K562 (cell line): ENCODE data around the gene MCM9. TPM values are rescaled to one million over a fixed set of nuclear protein-coding genes. Genes with fewer than 3 reads are reported as not detected.

Source experiments
- ATAC-seq: fragments of 200-7000 bp; cut with Tn5 transposase; 3 replicates; pipeline ENCODE4 v1.9.1; 2020; ENCODE audit warnings: moderate library complexity
- BruUV-seq: library from RNA; stranded (reverse); fragments of 400-500 nt; replicated peaks from 2 replicates; lab custom pipeline; 2021; lab: Mats Ljungman, UMichigan
- CTCF ChIA-PET: fragments of 300-600 bp; formaldehyde crosslinking; extraction: SDS; loops from one replicate; lab custom pipeline; 2021; ENCODE audit warnings: low intra/inter-chr PET ratio; lab: Yijun Ruan, JAX
- POLR2A ChIA-PET: fragments of 300-600, 350-650 bp; sonication (Branson Sonifier 250); formaldehyde crosslinking; extraction: SDS; loops from one replicate; lab custom pipeline; 2021; ENCODE audit warnings: antibody characterized with exemption, inconsistent platforms; lab: Yijun Ruan, JAX
- DNase-seq, 4 experiments: peaks; one replicate each; pipeline versions ENCODE4 v3.0.0 to v3.0.0-alpha.2; 2011 to 2018; ENCODE audit warnings: low spot score in 3 of 4, mixed read lengths in 3 of 4; ENCODE audit errors: extremely low read depth in 1 of 4
- FAIRE-seq: peaks from 2 replicates; lab custom pipeline; 2011; peaks lifted over from hg19 to GRCh38; lab: Jason Lieb, UNC
- H2AFZ ChIP-seq: 2 replicates; pipeline ENCODE4 v1.6.0; 2011; ENCODE audit warnings: low read depth, low read length, control low read depth, inconsistent platforms
- H3K27ac ChIP-seq: fragments of 200-600 bp; 3 replicates; pipeline ENCODE4 v1.8.0; 2011; ENCODE audit warnings: low read depth, mild to moderate bottlenecking, control low read depth, inconsistent platforms, low read length, moderate library complexity, mixed read lengths; ENCODE audit errors: extremely low read depth
- H3K27me3 ChIP-seq, 2 experiments: fragments of 300-600 bp in 1 of 2; 2 replicates in 1 of 2; 3 replicates in 1 of 2; pipeline versions ENCODE4 v1.6.0 to v1.8.0; 2011; ENCODE audit warnings: inconsistent platforms in 2 of 2, low read length in 2 of 2, mild to moderate bottlenecking in 1 of 2, mixed read lengths in 1 of 2, moderate library complexity in 1 of 2; ENCODE audit not compliant: control insufficient read depth in 2 of 2, insufficient read depth in 2 of 2
- H3K36me3 ChIP-seq: fragments of 300-600 bp; 3 replicates; pipeline ENCODE4 v1.8.0; 2011; ENCODE audit warnings: mild to moderate bottlenecking, low read length, inconsistent platforms; ENCODE audit not compliant: control insufficient read depth, insufficient read depth
- H3K4me1 ChIP-seq, 2 experiments: fragments of 200-600 bp in 1 of 2; replicated peaks in 1 of 2; 2 replicates in 1 of 2; 3 replicates in 1 of 2; pipeline versions ENCODE4 v1.5.1 to v1.8.0; 2011; ENCODE audit warnings: inconsistent platforms in 2 of 2, low read length in 2 of 2, mild to moderate bottlenecking in 1 of 2, mixed read lengths in 1 of 2, moderate library complexity in 1 of 2; ENCODE audit not compliant: control insufficient read depth in 2 of 2, insufficient read depth in 2 of 2
- H3K4me2 ChIP-seq: 2 replicates; pipeline ENCODE4 v1.6.1; 2011; ENCODE audit warnings: low read length, control low read depth, inconsistent platforms, mixed read lengths; ENCODE audit not compliant: insufficient read depth
- H3K4me3 ChIP-seq: fragments of 200-600 bp; sonication (generic), shearing (Covaris generic); 2 replicates; pipeline ENCODE4 v1.5.1; 2016; ENCODE audit warnings: control low read depth, inconsistent platforms
- H3K79me2 ChIP-seq: fragments of 200-600 bp; 3 replicates; pipeline ENCODE4 v1.8.0; 2011; ENCODE audit warnings: low read length, inconsistent platforms; ENCODE audit not compliant: control insufficient read depth, insufficient read depth
- H3K9ac ChIP-seq, 2 experiments: 2 replicates each; pipeline versions ENCODE4 v1.6.0 to v1.6.1; 2011; ENCODE audit warnings: low read depth in 2 of 2, low read length in 2 of 2, control low read depth in 1 of 2, inconsistent platforms in 1 of 2, mild to moderate bottlenecking in 1 of 2, mixed read lengths in 1 of 2; ENCODE audit not compliant: insufficient read depth in 1 of 2
- H3K9me1 ChIP-seq: one replicate; pipeline ENCODE4 v1.6.0; 2011; ENCODE audit warnings: inconsistent platforms, mild to moderate bottlenecking, low read length, moderate library complexity; ENCODE audit not compliant: control insufficient read depth, insufficient read depth
- H3K9me3 ChIP-seq: replicated peaks from 2 replicates; pipeline ENCODE4 v1.5.1; 2011; ENCODE audit warnings: low read depth, low read length, inconsistent platforms; ENCODE audit not compliant: control insufficient read depth, insufficient read depth
- H4K20me1 ChIP-seq: replicated peaks from 2 replicates; pipeline ENCODE4 v1.6.1; 2011; ENCODE audit warnings: low read length, inconsistent platforms, mixed read lengths; ENCODE audit not compliant: control insufficient read depth, insufficient read depth
- BCLAF1 ChIP-seq, 2 experiments: fragments of 450-650 bp in 1 of 2; IDR thresholded peaks; 2 replicates each; pipeline ENCODE4 v1.6.1; 2011 to 2017; ENCODE audit warnings: low read depth in 2 of 2, antibody characterized with exemption in 1 of 2, borderline replicate concordance in 1 of 2, low read length in 1 of 2, mild to moderate bottlenecking in 1 of 2, mixed read lengths in 1 of 2; ENCODE audit not compliant: control insufficient read depth in 1 of 2
- CHD2 ChIP-seq: IDR thresholded peaks from 2 replicates; pipeline ENCODE4 v1.6.1; 2011; ENCODE audit warnings: low read depth, low read length
- MYNN ChIP-seq, 2 experiments: sonication (generic); formaldehyde crosslinking in 1 of 2; IDR thresholded peaks; 2 replicates each; pipeline versions ENCODE4 v1.5.0 to v1.6.1; 2016 to 2020; ENCODE audit warnings: antibody characterized with exemption in 1 of 2, missing genetic modification reagents in 1 of 2
- NELFE ChIP-seq: IDR thresholded peaks from 2 replicates; pipeline ENCODE4 v1.6.1; 2011; ENCODE audit warnings: mild to moderate bottlenecking; ENCODE audit not compliant: insufficient read depth, insufficient read length
- PYGO2 ChIP-seq: fragments of 450-650 bp; IDR thresholded peaks from 2 replicates; pipeline ENCODE4 v1.6.1; 2016; ENCODE audit warnings: mild to moderate bottlenecking, missing genetic modification characterization, moderate library complexity, missing compliant biosample characterization
- RB1 ChIP-seq: fragments of 450-650 bp; IDR thresholded peaks from 2 replicates; pipeline ENCODE4 v1.6.1; 2017; ENCODE audit warnings: low read depth, mild to moderate bottlenecking
- SLC30A9 ChIP-seq: fragments of 250-450 bp; sonication (Bioruptor Pico); IDR thresholded peaks from 2 replicates; pipeline ENCODE4 v1.8.0; 2022; ENCODE audit warnings: mild to moderate bottlenecking, moderate library complexity
- TCF3 ChIP-seq: sonication (generic); formaldehyde crosslinking; IDR thresholded peaks from 2 replicates; pipeline ENCODE4 v1.4.0; 2020; ENCODE audit warnings: mild to moderate bottlenecking, missing genetic modification reagents
- ZFP91 ChIP-seq: sonication (generic); formaldehyde crosslinking; IDR thresholded peaks from 2 replicates; pipeline ENCODE4 v1.8.0; 2022; ENCODE audit warnings: mild to moderate bottlenecking, missing genetic modification reagents
- WGBS: fragments of 100-300 bp; shearing (Covaris generic); methylation state at CpG from one replicate; pipeline ENCODE4 v1.1.6; 2016; ENCODE audit warnings: low coverage, mixed read lengths; ENCODE audit not compliant: insufficient coverage; ENCODE audit errors: missing lambda C conversion rate; 5-methylcytosine and 5-hydroxymethylcytosine counted together
- in situ Hi-C: fragments of 300-500 bp; cut with MboI; formaldehyde crosslinking; loops from 4 replicates; pipeline ENCODE4 v1.15.0; 2018; ENCODE audit warnings: inconsistent platforms, mixed read lengths
- intact Hi-C: fragments of 100-400 bp; cut with micrococcal nuclease; formaldehyde crosslinking; loops from 2 replicates; pipeline ENCODE4 v1.14.2; 2022
- polyA plus RNA-seq, 8 experiments: library from polyadenylated mRNA; depleted of rRNA in 4 of 8; stranded (reverse) in 5 of 8; unstranded in 3 of 8; fragments of >200 nt; fragmentation: Nextera tagmentation in 2 of 8; fragmentation: Illumina TruSeq in 1 of 8; extraction: Ambion mirVana in 2 of 8; extraction: Trizol in 1 of 8; gene quantifications; 2 replicates each; pipeline versions ENCODE4 v1.2.1 to v1.2.3, GENCODE V29; 2011 to 2014; ENCODE audit warnings: inconsistent platforms in 1 of 8, missing spikeins in 1 of 8
- total RNA-seq, 7 experiments: library from RNA; depleted of rRNA in 6 of 7; stranded (reverse); fragments of >200 nt in 6 of 7; fragmentation: Illumina TruSeq in 2 of 7; extraction: Trizol in 2 of 7; gene quantifications; 2 replicates each; pipeline versions ENCODE4 v1.2.1 to v1.2.3, GENCODE V29; 2011 to 2021; ENCODE audit warnings: low replicate concordance in 1 of 7

Gene MCM9
- total and polyA plus RNA-seq, 9 of the 15 experiments (the other 6 are each of a cell fraction or from before 2014, with no cell fraction given), result 4.8 to 16.7 (median 11.6) TPM

DNA sequence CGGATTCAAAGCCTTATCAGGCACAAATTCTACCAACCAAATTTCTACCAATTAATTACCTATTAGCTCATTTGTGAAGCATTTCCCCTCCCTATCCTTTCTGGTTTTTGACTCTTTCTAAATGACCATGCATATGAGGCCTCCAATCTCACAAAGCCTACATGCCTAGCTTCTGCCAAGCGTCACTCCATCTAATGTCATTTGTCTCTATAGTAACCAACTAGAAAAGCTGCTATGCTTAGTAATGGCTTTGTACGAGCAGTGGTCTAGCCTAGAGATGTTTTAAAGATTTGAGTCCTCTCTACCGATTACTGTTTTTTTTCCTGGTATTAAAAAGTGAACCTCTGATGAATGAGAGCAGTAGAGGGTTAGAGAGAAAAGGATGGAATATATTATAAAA, 45.8 kb downstream of the MCM9 start:
- intact Hi-C loops, result no loop called here
- Histone ChIP-seq H3K9me1 (no peaks in the 10 kb centered on the region), H3K27me3 (no peaks in the 10 kb centered on the region), H3K27ac (no peak overlapping the region), H3K36me3 (0 out of 3 replicates have a peak, but pooled peaks cover 3% of the 10 kb centered on the region), H2AFZ (no peak overlapping the region), H3K9me3 (no peaks in the 10 kb centered on the region), H3K4me1 (peaks cover 2 to 20% of the 10 kb centered on the region in 2 experiments; a peak in 4 of 5 replicates), H3K4me3 (no peak overlapping the region), H3K79me2 (peaks cover 38% of the 10 kb centered on the region), H3K9ac (no peak overlapping the region), H3K4me2 (no peak overlapping the region), H4K20me1 (no peaks in the 10 kb centered on the region)
- ChIA-PET POLR2A (interaction anchor here (0.8 to 1.1 kb wide), 2 partner anchors 24 to 1357 kb away, joined by 3 read pairs; no protein-coding TSS in a partner anchor), CTCF (no interaction called here)
- no TSS peak for BruUV-seq
- in situ Hi-C loops, result no loop called here
- DNase-seq, result no peak
- no peak for FAIRE-seq
- TF ChIP-seq TCF3 (CRISPR knock-in tag) (no peak), SLC30A9 (CRISPR knock-in tag) (no peak), BCLAF1 (IDR thresholded peaks at IDR 0.05; ENCODE audit: borderline replicate concordance in 1 of 2, control insufficient read depth in 1 of 2, low read depth in 2 of 2, low read length in 1 of 2) (no peak), ZFP91 (no peak), PYGO2 (tag) (no peak), MYNN (IDR thresholded peaks at IDR 0.05) (no peak), MYNN (CRISPR knock-in tag; IDR thresholded peaks at IDR 0.05) (no peak), NELFE (no peak), RB1 (no peak), CHD2 (no peak)
- no peak for ATAC-seq
- WGBS, result 79% methylated on average over 4 of the region's 4 CpGs
